ELF-1 (cell line): Measurements from ENCODE around the gene ARID3B.

ENCODE experiments used
- DNase-seq: peaks from one replicate; pipeline ENCODE4 v3.0.0-alpha.2; 2016; ENCODE audit warnings: low read depth, low spot score

Gene ARID3B

DNA sequence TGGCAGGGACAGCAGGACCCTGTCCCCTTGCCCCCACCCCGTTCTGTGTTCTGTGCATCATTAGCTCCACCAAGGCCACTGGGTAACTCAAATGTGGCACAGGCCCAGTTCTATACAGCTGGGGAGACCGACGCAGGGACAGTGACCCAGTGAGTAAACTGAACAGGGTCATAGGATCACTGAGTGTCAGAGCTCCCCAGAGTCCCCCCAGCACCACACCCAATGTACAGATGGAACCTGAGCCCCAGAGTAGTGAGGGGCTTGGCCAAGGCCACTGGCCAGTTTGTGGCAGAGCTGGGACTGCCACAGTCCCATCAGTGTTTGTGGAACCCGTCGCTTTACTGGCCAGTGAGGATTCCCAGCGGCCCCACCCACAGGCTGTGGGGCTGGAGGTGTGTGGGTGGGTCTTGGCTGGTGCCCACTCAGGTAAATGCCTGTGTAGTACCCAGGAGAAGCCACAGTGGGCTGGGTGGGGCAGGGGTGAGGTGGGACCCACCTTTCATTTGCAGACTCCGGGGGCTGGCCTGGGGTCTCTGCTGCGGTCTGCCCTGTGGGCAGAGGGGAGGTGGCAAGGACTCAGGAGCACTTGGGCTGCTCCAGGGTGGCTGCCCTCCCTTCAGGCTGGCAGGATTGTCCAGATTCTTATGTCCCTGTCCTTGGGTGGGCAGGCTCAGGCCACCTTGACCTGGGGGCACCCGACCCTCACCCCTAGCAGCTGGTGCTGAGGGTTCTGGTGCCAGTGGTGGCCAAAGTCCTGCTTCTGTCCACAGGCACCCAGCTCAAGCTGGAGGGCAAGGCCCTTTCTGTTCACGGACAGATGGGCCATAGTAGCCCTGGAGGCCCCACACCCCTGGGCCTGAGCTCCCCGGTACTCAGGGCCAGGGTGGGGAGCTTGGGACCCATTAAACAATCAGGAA, 63.0 kb downstream of the ARID3B start:
- DNase-seq, result no peak

GRCh38 chr15:74604983-74605794, 64.2 kb downstream of the ARID3B start:
- DNase-seq, result no peak

GRCh38 chr15:74605795-74606150, 64.8 kb downstream of the ARID3B start:
- no peak for DNase-seq

DNA sequence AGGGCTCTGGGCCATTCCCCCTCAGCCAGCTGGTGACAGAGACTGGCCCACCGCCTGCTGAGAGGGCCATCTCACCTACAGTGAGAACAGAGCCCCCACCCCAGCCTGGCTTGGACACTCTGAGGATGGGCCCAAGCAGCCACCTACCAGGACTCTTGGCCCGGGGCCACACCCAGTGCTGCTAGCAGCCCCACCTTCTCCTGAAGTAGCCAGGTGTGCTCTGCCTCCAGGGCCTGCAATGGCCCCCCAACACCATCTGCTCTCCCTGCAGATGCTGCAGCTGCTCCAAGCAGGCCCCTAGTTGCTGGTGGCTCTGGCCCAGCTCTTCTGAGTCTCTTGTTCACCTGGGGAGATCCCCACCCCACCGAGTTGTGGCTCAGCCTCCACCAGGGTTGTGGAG, 67.8 kb downstream of the ARID3B start:
- DNase-seq, result no peak

DNA sequence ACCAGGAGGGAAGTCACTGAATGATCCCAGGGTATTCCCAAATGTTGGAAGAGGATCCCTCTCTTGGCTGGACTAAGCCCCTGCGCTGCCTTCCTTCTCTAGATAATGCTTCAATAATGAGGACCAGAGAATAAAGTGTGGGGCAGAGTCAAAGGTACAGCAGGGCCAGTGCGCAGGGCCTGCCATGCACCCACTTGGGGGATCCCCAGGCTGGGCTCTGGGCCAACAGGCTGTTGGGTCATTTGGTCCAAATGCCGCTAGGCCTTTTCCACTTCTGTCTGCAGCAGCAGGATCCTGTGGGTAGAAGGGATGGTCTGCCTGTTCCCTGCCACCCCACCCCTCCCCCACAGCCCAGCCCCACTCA, 68.9 kb downstream of the ARID3B start:
- DNase-seq, result no peak

- DNase-seq, result peak; percentile 72
These were observed 69.4 kb downstream of the ARID3B start for GRCh38 chr15:74610302-74610951.

DNA sequence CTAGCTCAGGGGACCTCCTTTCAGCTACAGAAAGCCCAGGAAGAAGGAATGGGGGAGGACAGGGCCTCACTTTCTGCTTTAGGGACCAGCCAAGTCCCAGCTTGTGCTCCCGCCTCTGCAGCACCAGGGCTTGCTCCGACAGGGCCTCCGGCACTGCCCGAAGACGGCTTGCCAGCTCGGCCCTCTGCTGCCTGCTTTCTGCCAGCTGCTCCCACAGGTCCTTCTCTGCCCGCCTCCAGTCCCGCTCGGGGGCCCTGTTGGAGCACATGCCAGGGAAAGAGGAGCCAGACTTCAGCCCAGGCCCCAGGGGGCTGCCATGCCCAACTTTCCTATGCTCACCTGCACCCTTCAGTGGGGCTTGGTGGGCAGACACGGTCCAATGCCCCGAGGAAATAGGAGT, 70.3 kb downstream of the ARID3B start:
- no peak for DNase-seq

- no peak for DNase-seq
These were observed 70.8 kb downstream of the ARID3B start for GRCh38 chr15:74611834-74612233.

DNA sequence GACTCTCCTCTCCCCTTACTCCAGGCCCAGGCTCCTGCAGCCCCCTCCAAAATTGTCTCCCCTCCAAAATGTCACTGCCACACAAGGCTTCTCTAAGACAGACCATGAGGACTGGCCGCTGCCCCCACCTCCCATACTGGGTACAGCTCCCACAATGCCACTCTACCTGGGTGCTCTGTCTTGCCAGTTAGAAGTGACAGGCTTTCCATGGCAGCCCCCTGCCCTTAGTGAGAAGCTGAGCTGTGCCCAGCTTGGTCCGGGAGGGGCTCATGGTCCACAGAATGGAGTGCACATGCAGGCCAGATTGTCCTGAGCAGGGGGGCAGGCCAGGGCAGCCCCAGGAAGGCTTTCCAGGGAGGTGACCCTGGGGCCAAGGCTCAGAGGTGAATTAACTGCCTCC, 71.7 kb downstream of the ARID3B start:
- no peak for DNase-seq

GRCh38 chr15:74613089-74613952, 72.3 kb downstream of the ARID3B start:
- peak; percentile 37 for DNase-seq

DNA sequence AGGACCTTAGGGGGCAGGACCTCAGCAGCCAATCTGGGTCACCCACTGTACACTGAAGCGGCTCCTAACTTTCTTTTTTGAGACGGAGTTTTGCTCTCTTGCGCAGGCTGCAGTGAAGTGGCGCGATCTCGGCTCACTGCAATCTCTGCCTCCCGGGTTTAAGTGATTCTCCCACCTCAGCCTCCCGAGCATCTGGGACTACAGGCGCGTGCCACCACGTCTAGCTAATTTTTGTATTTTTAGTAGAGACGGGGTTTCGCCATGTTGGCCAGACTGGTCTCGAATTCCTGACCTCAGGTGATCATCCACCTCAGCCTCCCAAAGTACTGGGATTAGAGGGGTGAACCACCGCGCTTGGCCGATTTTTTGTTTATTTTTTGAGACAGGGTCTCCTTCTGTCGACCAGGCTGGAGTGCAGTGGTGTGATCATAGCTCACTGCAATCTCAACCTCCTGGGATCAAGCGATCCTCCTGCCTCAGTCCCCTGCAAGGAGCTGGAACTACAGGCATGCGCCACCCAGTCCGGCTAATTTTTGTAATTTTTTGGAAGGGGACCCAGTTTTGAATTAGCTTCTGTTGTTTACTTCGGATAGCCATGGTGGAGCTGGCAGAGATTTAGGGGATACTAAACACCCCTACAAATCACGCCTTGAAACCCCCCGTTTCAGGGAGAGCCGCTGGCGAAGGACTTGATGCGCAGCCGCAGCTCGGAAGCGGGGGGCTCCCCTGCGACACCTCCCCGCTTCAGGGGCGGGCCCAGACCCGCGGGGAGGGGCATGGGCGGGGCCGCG, 73.1 kb downstream of the ARID3B start:
- DNase-seq, result peak; percentile 57

DNA sequence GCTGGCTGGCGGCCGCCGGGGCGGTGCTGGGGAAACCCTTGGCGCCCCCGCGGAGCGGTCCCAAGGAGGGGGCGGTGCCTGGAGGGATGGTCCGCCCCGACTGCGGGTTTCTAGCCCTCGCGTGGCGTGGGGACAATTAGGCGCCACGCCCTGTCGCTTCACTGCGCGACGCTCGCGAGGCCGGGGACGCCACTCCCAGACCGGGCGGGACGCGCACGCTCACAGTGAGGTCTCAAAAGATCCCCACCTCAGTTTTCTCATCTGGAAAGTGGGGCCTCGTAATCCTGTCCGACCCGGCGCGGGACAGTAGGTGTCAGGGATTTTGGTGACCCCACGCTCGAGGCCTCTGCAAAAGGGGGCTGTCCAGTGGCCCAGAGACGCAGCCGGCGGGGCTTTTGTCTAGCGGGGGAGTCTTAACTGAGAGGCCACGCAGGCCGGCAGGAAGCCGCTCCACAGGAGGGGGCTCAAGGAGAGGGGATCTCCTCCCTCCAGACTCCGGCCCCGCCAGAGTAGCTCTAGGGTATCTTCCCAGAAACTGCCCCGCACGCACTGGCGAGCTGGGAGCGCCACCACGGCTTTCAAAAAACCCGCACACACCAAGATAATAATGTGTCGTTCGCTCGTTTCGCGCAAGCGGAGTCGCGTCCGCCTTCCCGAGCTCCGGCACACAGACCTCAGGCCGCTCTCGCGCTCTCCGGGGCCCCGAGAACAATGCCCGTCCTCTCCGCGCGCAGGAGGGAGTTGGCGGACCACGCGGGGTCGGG, 73.9 kb downstream of the ARID3B start:
- DNase-seq, result no peak

GRCh38 chr15:74615508-74616365, 74.7 kb downstream of the ARID3B start, which contains the start of gene CLK3:
TSS of gene CLK3 (plus strand) at chr15:74615836. CDS start at chr15:74619197, 3,361 bp downstream.
- DNase-seq, result peak; percentile 97

DNA sequence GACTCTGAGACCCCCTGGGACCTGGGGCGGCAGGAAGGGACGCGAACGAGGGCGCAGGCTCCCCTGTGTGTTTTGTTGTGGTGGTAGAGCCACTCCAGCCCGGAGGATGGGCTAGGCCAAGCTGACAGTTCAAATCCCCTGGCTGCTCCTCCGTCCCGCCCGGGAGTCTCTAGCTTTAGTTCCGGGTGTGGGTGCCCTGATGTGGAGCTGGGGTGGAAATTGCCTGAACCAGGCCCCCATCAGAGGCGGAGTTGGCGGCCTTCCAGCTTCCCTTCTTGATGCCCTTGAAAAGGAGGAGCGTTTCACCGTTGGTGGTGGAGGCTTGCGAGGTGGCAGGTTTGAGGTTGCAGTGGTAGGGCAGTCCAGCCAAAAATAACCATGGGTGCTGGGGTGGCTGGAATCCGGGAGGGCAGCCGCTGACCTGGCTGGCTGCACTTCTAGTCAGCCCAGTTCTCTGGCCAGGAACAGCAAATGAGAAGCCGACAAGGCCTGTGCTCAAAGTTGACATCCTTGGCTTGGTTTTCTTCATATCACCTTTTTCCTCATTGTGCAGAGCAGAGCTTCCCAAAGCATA, 75.4 kb downstream of the ARID3B start:
- no peak for DNase-seq

GRCh38 chr15:74616996-74617395, 76.0 kb downstream of the ARID3B start:
- DNase-seq, result no peak

DNA sequence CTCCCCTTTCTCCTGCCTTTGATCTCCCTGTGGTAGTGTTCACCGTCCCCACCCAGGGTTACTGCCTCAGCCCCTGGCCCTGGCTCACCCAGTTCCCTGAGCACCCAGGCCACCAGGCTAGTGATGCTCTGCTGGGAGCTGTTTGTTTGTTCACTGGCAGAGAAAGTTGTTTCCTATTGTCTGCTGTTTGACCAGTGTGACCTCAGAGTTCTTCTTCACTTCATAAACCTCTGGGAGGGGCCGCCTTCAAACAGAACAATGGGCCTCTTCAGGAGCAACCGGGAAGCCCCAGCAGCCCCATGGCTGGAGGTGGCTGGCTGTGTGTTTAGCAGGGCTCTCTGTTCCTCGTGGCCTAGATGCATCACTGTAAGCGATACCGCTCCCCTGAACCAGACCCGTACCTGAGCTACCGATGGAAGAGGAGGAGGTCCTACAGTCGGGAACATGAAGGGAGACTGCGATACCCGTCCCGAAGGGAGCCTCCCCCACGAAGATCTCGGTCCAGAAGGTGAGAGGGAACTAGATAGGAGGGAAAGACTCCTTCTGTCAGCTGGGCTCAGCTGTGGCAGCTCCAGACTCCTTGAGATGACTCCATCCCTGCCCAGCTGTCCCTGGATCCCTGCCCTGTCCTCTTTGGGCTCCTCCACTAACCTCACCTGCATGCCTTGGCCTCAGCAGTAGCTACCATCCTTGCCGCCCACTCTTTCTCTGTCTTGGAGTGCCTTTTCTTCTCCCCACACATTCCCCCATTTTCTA, 78.0 kb downstream of the ARID3B start:
- no peak for DNase-seq

DNA sequence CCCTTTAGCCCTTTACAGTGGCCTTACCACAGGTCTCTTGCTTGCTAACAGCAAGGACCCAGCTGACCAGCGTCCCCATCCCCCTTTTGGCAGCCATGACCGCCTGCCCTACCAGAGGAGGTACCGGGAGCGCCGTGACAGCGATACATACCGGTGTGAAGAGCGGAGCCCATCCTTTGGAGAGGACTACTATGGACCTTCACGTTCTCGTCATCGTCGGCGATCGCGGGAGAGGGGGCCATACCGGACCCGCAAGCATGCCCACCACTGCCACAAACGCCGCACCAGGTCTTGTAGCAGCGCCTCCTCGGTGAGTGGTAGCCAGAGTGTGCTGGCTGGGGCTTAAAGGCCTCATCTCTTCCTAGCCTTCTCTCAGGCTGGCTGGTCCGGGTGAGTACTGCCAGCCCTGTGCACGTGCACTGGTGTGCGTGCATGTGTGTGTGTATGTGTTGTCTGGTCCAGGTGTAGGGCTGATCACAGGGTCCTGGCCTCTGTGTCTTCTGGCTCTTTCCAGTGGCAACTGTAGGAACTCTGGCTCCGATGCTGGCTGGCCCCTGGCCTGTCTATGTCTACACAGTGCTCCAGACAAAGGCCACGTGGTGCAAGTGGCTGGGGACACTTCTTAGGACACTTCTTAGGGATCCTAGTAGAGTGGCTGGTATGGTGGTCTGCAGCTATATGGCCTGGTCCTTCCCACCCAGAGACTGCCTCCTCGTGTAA, 79.1 kb downstream of the ARID3B start:
- DNase-seq, result no peak
